H1 (cell line): ENCODE measurements around the gene PLPP7. TPM values are rescaled to one million over a fixed set of nuclear protein-coding genes. Genes with fewer than 3 reads are reported as not detected.

Experiments
- CTCF ChIA-PET: fragments of 300-600 bp; sonication (Branson Sonifier 250); formaldehyde crosslinking; loops from one replicate; lab custom pipeline; 2021; ENCODE audit not compliant: partially characterized antibody; lab: Charles Lee
- POLR2A ChIA-PET: fragments of 300-600 bp; sonication (Branson Sonifier 250); formaldehyde crosslinking; loops from one replicate; lab custom pipeline; 2021; ENCODE audit warnings: inconsistent platforms; ENCODE audit not compliant: partially characterized antibody; lab: Charles Lee
- DNase-seq, 2 experiments: peaks; one replicate each; pipeline versions ENCODE4 v3.0.0 to v3.0.0-alpha.2; 2010 to 2022; ENCODE audit warnings: low spot score in 2 of 2, low read depth in 1 of 2, mixed read lengths in 1 of 2
- FAIRE-seq: peaks from 2 replicates; lab custom pipeline; 2011; peaks lifted over from hg19 to GRCh38; lab: Jason Lieb, UNC
- H2AFZ ChIP-seq: 2 replicates; pipeline ENCODE4 v1.8.1; 2012; ENCODE audit warnings: low read length, inconsistent platforms
- H2AK5ac ChIP-seq: 2 replicates; pipeline ENCODE4 v1.6.1; 2013; ENCODE audit warnings: low read depth, low read length
- H2BK120ac ChIP-seq: replicated peaks from 2 replicates; pipeline ENCODE3; 2013; ENCODE audit warnings: low read depth, low read length, inconsistent platforms
- H2BK12ac ChIP-seq: 2 replicates; pipeline ENCODE4 v1.6.1; 2013; ENCODE audit warnings: low read depth, low read length
- H2BK15ac ChIP-seq: 2 replicates; pipeline ENCODE4 v1.6.1; 2013; ENCODE audit warnings: low read length
- H2BK20ac ChIP-seq: 2 replicates; pipeline ENCODE4 v1.6.1; 2013; ENCODE audit warnings: low read length
- H2BK5ac ChIP-seq: 2 replicates; pipeline ENCODE4 v1.6.1; 2013; ENCODE audit warnings: low read depth, low read length
- H3K14ac ChIP-seq: 2 replicates; pipeline ENCODE4 v1.6.1; 2013; ENCODE audit warnings: inconsistent platforms; ENCODE audit not compliant: insufficient read length
- H3K18ac ChIP-seq: 2 replicates; pipeline ENCODE4 v1.6.1; 2013; ENCODE audit warnings: low read length; ENCODE audit errors: extremely low read depth
- H3K23ac ChIP-seq: 2 replicates; pipeline ENCODE4 v1.6.1; 2013; ENCODE audit warnings: inconsistent platforms; ENCODE audit not compliant: insufficient read length
- H3K23me2 ChIP-seq: 2 replicates; pipeline ENCODE4 v1.6.1; 2013; ENCODE audit warnings: low read depth, low read length
- H3K27ac ChIP-seq: 2 replicates; pipeline ENCODE4 v1.6.1; 2011; ENCODE audit warnings: low read depth, low read length, inconsistent platforms
- H3K27me3 ChIP-seq, 4 experiments: replicated peaks in 1 of 4; 1 replicate in 1 of 4; 2 replicates in 3 of 4; pipeline versions ENCODE4 v1.6.1 to v1.8.1; 2011 to 2013; ENCODE audit warnings: low read length in 3 of 4, mild to moderate bottlenecking in 3 of 4, inconsistent platforms in 2 of 4, mixed read lengths in 2 of 4, moderate library complexity in 1 of 4; ENCODE audit not compliant: control insufficient read depth in 3 of 4, insufficient read depth in 3 of 4; ENCODE audit errors: extremely low read depth in 1 of 4
- H3K36me3 ChIP-seq, 4 experiments: 2 replicates each; pipeline versions ENCODE4 v1.6.1 to v1.8.1; 2011 to 2013; ENCODE audit warnings: mild to moderate bottlenecking in 4 of 4, low read length in 3 of 4, moderate library complexity in 2 of 4, control low read depth in 1 of 4, inconsistent platforms in 1 of 4; ENCODE audit not compliant: insufficient read depth in 4 of 4, control insufficient read depth in 2 of 4
- H3K4ac ChIP-seq: replicated peaks from 2 replicates; pipeline ENCODE3; 2013; ENCODE audit warnings: low read length, low read depth, mixed read lengths, inconsistent platforms; ENCODE audit not compliant: insufficient read length
- H3K4me1 ChIP-seq, 4 experiments: replicated peaks in 1 of 4; 1 replicate in 1 of 4; 2 replicates in 3 of 4; pipeline versions ENCODE4 v1.6.1 to v1.8.1; 2011 to 2013; ENCODE audit warnings: low read length in 3 of 4, inconsistent platforms in 2 of 4, mixed read lengths in 1 of 4; ENCODE audit not compliant: insufficient read depth in 4 of 4, control insufficient read depth in 3 of 4
- H3K4me2 ChIP-seq, 2 experiments: 2 replicates each; pipeline versions ENCODE4 v1.6.1 to v1.8.1; 2011 to 2013; ENCODE audit warnings: low read depth in 2 of 2, low read length in 2 of 2, control low read depth in 1 of 2, inconsistent platforms in 1 of 2, mild to moderate bottlenecking in 1 of 2; ENCODE audit not compliant: insufficient read depth in 1 of 2
- H3K4me3 ChIP-seq, 4 experiments: fragments of 200-600, 300-600 bp in 1 of 4; sonication (generic), shearing (Covaris generic), sonication (Bioruptor Twin) in 1 of 4; 2 replicates each; pipeline versions ENCODE4 v1.5.1 to v1.8.1; 2011 to 2016; ENCODE audit warnings: low read length in 4 of 4, low read depth in 3 of 4, control low read depth in 2 of 4, inconsistent platforms in 2 of 4, mild to moderate bottlenecking in 2 of 4, mixed read lengths in 1 of 4, moderate library complexity in 1 of 4; ENCODE audit not compliant: insufficient read depth in 2 of 4; ENCODE audit errors: extremely low read depth in 1 of 4
- H3K56ac ChIP-seq: replicated peaks from 2 replicates; pipeline ENCODE3; 2013; ENCODE audit warnings: low read depth, mild to moderate bottlenecking, mixed read lengths, low read length, inconsistent platforms; ENCODE audit not compliant: insufficient read length
- H3K79me1 ChIP-seq: 2 replicates; pipeline ENCODE4 v1.6.1; 2013; ENCODE audit warnings: low read depth, low read length, control low read depth
- H3K79me2 ChIP-seq, 2 experiments: 2 replicates each; pipeline versions ENCODE4 v1.6.1 to v1.8.1; 2012 to 2013; ENCODE audit warnings: low read length in 2 of 2, mild to moderate bottlenecking in 2 of 2, inconsistent platforms in 1 of 2; ENCODE audit not compliant: insufficient read depth in 2 of 2, control insufficient read depth in 1 of 2
- H3K9ac ChIP-seq, 4 experiments: replicated peaks in 1 of 4; 1 replicate in 1 of 4; 2 replicates in 3 of 4; pipeline versions ENCODE4 v1.6.1 to v1.8.1; 2011 to 2013; ENCODE audit warnings: low read depth in 3 of 4, low read length in 3 of 4, control low read depth in 2 of 4, mild to moderate bottlenecking in 2 of 4, moderate library complexity in 2 of 4, inconsistent platforms in 1 of 4; ENCODE audit errors: extremely low read depth in 1 of 4
- H3K9me3 ChIP-seq, 2 experiments: 2 replicates each; pipeline versions ENCODE4 v1.6.1 to v1.8.1; 2012 to 2013; ENCODE audit warnings: mild to moderate bottlenecking in 2 of 2, moderate library complexity in 2 of 2, control low read depth in 1 of 2, inconsistent platforms in 1 of 2, low read depth in 1 of 2, low read length in 1 of 2, mixed read lengths in 1 of 2; ENCODE audit not compliant: insufficient read depth in 2 of 2
- H4K20me1 ChIP-seq, 2 experiments: replicated peaks in 1 of 2; 2 replicates each; pipeline versions ENCODE3 to v1.8.1; 2011 to 2013; ENCODE audit warnings: inconsistent platforms in 2 of 2, low read length in 2 of 2, mild to moderate bottlenecking in 1 of 2; ENCODE audit not compliant: insufficient read depth in 2 of 2, control insufficient read depth in 1 of 2
- H4K5ac ChIP-seq: 2 replicates; pipeline ENCODE4 v1.6.1; 2013; ENCODE audit warnings: low read length, low read depth, mixed read lengths, inconsistent platforms; ENCODE audit not compliant: insufficient read length
- H4K8ac ChIP-seq: 2 replicates; pipeline ENCODE4 v1.8.0; 2013; ENCODE audit warnings: mild to moderate bottlenecking, moderate library complexity, low read length, inconsistent platforms; ENCODE audit not compliant: insufficient read depth; ENCODE audit errors: extremely low read depth
- H4K91ac ChIP-seq: replicated peaks from 2 replicates; pipeline ENCODE3; 2013; ENCODE audit warnings: low read length, mixed read lengths, inconsistent platforms; ENCODE audit not compliant: insufficient read length
- ASH2L ChIP-seq: fragments of 200-600, 300-600 bp; sonication (generic); IDR thresholded peaks from one replicate; pipeline ENCODE4 v1.7.1; 2017; ENCODE audit warnings: low read length
- ATF3 ChIP-seq: IDR thresholded peaks from 2 replicates; pipeline ENCODE4 v1.6.1; 2011; ENCODE audit warnings: low read depth, mild to moderate bottlenecking, low read length; ENCODE audit not compliant: insufficient read depth
- BACH1 ChIP-seq: IDR thresholded peaks from 2 replicates; pipeline ENCODE4 v1.6.1; 2012; ENCODE audit warnings: low read length, improper control_type of control experiment
- E2F6 ChIP-seq: IDR thresholded peaks from 2 replicates; pipeline ENCODE4 v1.6.1; 2012; ENCODE audit warnings: inconsistent platforms
- EZH2 ChIP-seq: fragments of 200-600 bp; sonication (generic); IDR thresholded peaks from 2 replicates; pipeline ENCODE4 v1.7.1; 2012; ENCODE audit warnings: low read depth, mild to moderate bottlenecking, moderate library complexity, low read length, inconsistent platforms; ENCODE audit not compliant: severe bottlenecking
- JUN ChIP-seq: IDR thresholded peaks from 2 replicates; pipeline ENCODE4 v1.6.1; 2011; ENCODE audit warnings: low read depth, mild to moderate bottlenecking, improper control_type of control experiment, low read length
- MAX ChIP-seq: IDR thresholded peaks from 2 replicates; pipeline ENCODE4 v1.6.1; 2012; ENCODE audit warnings: inconsistent platforms
- POLR2AphosphoS5 ChIP-seq: IDR thresholded peaks from 2 replicates; pipeline ENCODE4 v1.6.1; 2011; ENCODE audit warnings: low read depth, low read length
- POU5F1 ChIP-seq: IDR thresholded peaks from 2 replicates; pipeline ENCODE4 v1.6.1; 2011; ENCODE audit warnings: low read depth, mild to moderate bottlenecking, low read length, moderate library complexity
- SIN3A ChIP-seq, 2 experiments: IDR thresholded peaks in 1 of 2; conservative IDR thresholded peaks in 1 of 2; 2 replicates each; pipeline ENCODE4 v1.6.1; 2011 to 2012; ENCODE audit warnings: low read length in 2 of 2, improper control_type of control experiment in 1 of 2, low read depth in 1 of 2, mild to moderate bottlenecking in 1 of 2
- SIX5 ChIP-seq: IDR thresholded peaks from 2 replicates; pipeline ENCODE4 v1.6.1; 2011; ENCODE audit warnings: mild to moderate bottlenecking, low read depth, low read length
- WGBS, 2 experiments: shearing (Covaris generic) in 1 of 2; methylation state at CpG; one replicate each; pipeline versions ENCODE4 v1.1.6 to v1.1.7; 2013 to 2015; ENCODE audit warnings: low lambda C conversion rate in 2 of 2, mixed read lengths in 2 of 2, inconsistent platforms in 1 of 2, low coverage in 1 of 2, missing lambda C conversion rate in 1 of 2; ENCODE audit not compliant: insufficient replicate concordance in 2 of 2, insufficient coverage in 1 of 2, insufficient read length in 1 of 2; ENCODE audit errors: extremely low coverage in 1 of 2, missing lambda C conversion rate in 1 of 2; 5-methylcytosine and 5-hydroxymethylcytosine counted together
- polyA plus RNA-seq, 7 experiments: library from polyadenylated mRNA; depleted of rRNA in 3 of 7; stranded (reverse) in 5 of 7; unstranded in 2 of 7; fragments of >200 nt in 5 of 7; fragments of 200-250 nt in 2 of 7; gene quantifications; 1 replicate in 5 of 7; 2 replicates in 1 of 7; 4 replicates in 1 of 7; pipeline versions ENCODE4 v1.2.1 to v1.2.3, GENCODE V29; 2011 to 2013; ENCODE audit warnings: missing spikeins in 2 of 7, mixed read lengths in 2 of 7
- total RNA-seq: library from RNA; stranded (reverse); fragmentation: NEBNext Ultra II Directional; extraction: Animal tissue kit (Norgen Biotek cat#: 25700); gene quantifications from 2 replicates; pipeline ENCODE4 v1.2.1, GENCODE V29; 2021

PLPP7 gene
- total and polyA plus RNA-seq, 2 of the 8 experiments (the other 6 are each of a cell fraction or from before 2014, with no cell fraction given): 3.4 to 3.9 TPM

GRCh38 chr9:131291795-131292315 lies 2.3 kb downstream of the PLPP7 start:
- WGBS, 2 experiments: 88% methylated on average over 7 of the region's 7 CpGs; no CpG with 5 or more reads in 1 of the 2 experiments
- Histone ChIP-seq H3K14ac (no peak overlapping the region), H2AK5ac (no peak overlapping the region), H3K56ac (no peak overlapping the region), H2BK20ac (no peak overlapping the region), H3K4ac (no peak overlapping the region), H3K4me1 (peaks cover 0 to 14% (median 8%) of the 10 kb centered on the region in 4 experiments; a peak in 6 of 7 replicates), H3K79me1 (no peaks in the 10 kb centered on the region), H3K18ac (no peak overlapping the region), H2BK15ac (no peak overlapping the region), H3K9ac (no peak overlapping the region), H3K9me3 (no peaks in the 10 kb centered on the region), H2BK5ac (no peak overlapping the region), H3K4me2 (no peak overlapping the region), H2BK120ac (no peak overlapping the region)
- CTCF ChIA-PET: interaction anchor here (0.6 to 1.8 kb wide), 5 partner anchors 9 to 77 kb away, joined by 3 to 9 read pairs (median 3); no protein-coding TSS in a partner anchor
- DNase-seq: no peak
- no peak for FAIRE-seq
- TF ChIP-seq MAX: no peak
- no peak for TF ChIP-seq JUN
- no peak for TF ChIP-seq POU5F1
- TF ChIP-seq BACH1: no peak
- no peak for TF ChIP-seq POLR2AphosphoS5
- no peak for TF ChIP-seq SIX5
- no peak for TF ChIP-seq EZH2
- TF ChIP-seq E2F6: no peak
- no peak for TF ChIP-seq SIN3A (conservative IDR thresholded peaks at IDR 0.05 in 1 of 2, IDR thresholded peaks at IDR 0.05 in 1 of 2; ENCODE audit: low read depth in 1 of 2, low read length in 2 of 2)
- TF ChIP-seq ATF3: no peak
- no peak for TF ChIP-seq ASH2L
- TF ChIP-seq, all 59 proteins: peak for 0
- Histone ChIP-seq H4K20me1 (no peaks in the 10 kb centered on the region), H4K91ac (no peak overlapping the region), H3K23ac (no peak overlapping the region), H3K79me2 (no peaks in the 10 kb centered on the region), H3K23me2 (no peaks in the 10 kb centered on the region), H3K36me3 (no peaks in the 10 kb centered on the region), H4K8ac (no peak overlapping the region), H2AFZ (no peak overlapping the region), H3K27me3 (no peaks in the 10 kb centered on the region), H3K4me3 (no peak overlapping the region), H2BK12ac (no peak overlapping the region), H3K27ac (no peak overlapping the region), H4K5ac (no peak overlapping the region)
- POLR2A ChIA-PET: interaction anchor here (1.6 kb wide), 1 partner anchor 11 kb away, joined by 3 read pairs; no protein-coding TSS in a partner anchor
